Measurements from ENCODE around the gene SYK. TPM values are rescaled to one million over a fixed set of nuclear protein-coding genes. Genes with fewer than 3 reads are reported as not detected.

The SYK gene
- total and polyA plus RNA-seq, 2 of the 4 experiments (the other 2 are of a cell fraction), result not detected

GRCh38 chr9:90826326-90827020 lies 24.9 kb downstream of the SYK start:
- ATAC-seq (ENCODE audit: low read depth) (no peak), DNase-seq (no peak)
- H3K27me3 ChIP-seq (ENCODE audit: control insufficient read depth, insufficient read depth, low read length), result peaks cover 4% of the 10 kb centered on the region; the same call in 1 of the 2 replicates
- H3K79me1 ChIP-seq (ENCODE audit: low read depth in 1 of 2, low read length in 2 of 2), result no peaks in the 10 kb centered on the region
- in situ Hi-C loops (cut with MboI; ENCODE audit: low sequenced_read_pairs) (no loop called here), dilution Hi-C loops (cut with HindIII; ENCODE audit: low sequenced_read_pairs, unreplicated experiment) (no loop called here), intact Hi-C loops (cut with micrococcal nuclease) (no loop called here)
- H2BK20ac ChIP-seq (ENCODE audit: low read depth, low read length), result no peak overlapping the region
- ChIA-PET POLR2A (ENCODE audit: unreplicated experiment) (no interaction called here), CTCF (no interaction called here)
- no peak overlapping the region for H3K18ac ChIP-seq (ENCODE audit: low read depth, low read length)
- no peak for TF ChIP-seq MXI1 (IDR thresholded peaks at IDR 0.05; ENCODE audit: borderline replicate concordance, low read depth, low read length)
- TF ChIP-seq SMC3 (IDR thresholded peaks at IDR 0.05; ENCODE audit: low read depth, low read length), result no peak
- no peak for TF ChIP-seq POLR2A (IDR thresholded peaks at IDR 0.05; ENCODE audit: low read depth, low read length)
- no peak for TF ChIP-seq NFE2L2 (IDR thresholded peaks at IDR 0.05; ENCODE audit: low read depth, low read length)
- no peak for TF ChIP-seq CHD1 (IDR thresholded peaks at IDR 0.05; ENCODE audit: low read depth, low read length)
- no peak for TF ChIP-seq RFX5 (IDR thresholded peaks at IDR 0.05; ENCODE audit: low read depth, low read length)
- H3K4me1 ChIP-seq (ENCODE audit: control insufficient read depth, insufficient read depth, low read length), result no peaks in the 10 kb centered on the region
- H4K8ac ChIP-seq (ENCODE audit: low read depth in 2 of 2, low read length in 2 of 2), result no peak overlapping the region
- no peak overlapping the region for H3K9ac ChIP-seq (ENCODE audit: low read depth, low read length)
- H3K4me3 ChIP-seq (ENCODE audit: insufficient read depth, low read depth, low read length), result no peak overlapping the region
- H4K5ac ChIP-seq (ENCODE audit: low read depth, low read length), result no peak overlapping the region
- no peak overlapping the region for H2BK5ac ChIP-seq (ENCODE audit: low read depth, low read length, poor library complexity, severe bottlenecking)
- no peak overlapping the region for H2AFZ ChIP-seq (replicated peaks; ENCODE audit: low read length, poor library complexity)
- H3K4ac ChIP-seq (ENCODE audit: low read depth, low read length), result no peak overlapping the region
- no peak overlapping the region for H2BK15ac ChIP-seq (ENCODE audit: low read depth, low read length)
- no peak overlapping the region for H3K23ac ChIP-seq (ENCODE audit: low read depth, low read length)
- H2AK9ac ChIP-seq (replicated peaks; ENCODE audit: low read depth, low read length, poor library complexity), result no peak overlapping the region
- WGBS, 2 experiments (ENCODE audit: extremely low coverage in 2 of 2, insufficient read length in 1 of 2), result 69% methylated on average over 2 of the region's 5 CpGs; no CpG with 5 or more reads in 1 of the 2 experiments
- no peaks in the 10 kb centered on the region for H3K36me3 ChIP-seq (ENCODE audit: control insufficient read depth, insufficient read depth, low read length)
- H3K27ac ChIP-seq (ENCODE audit: insufficient read depth, low read length), result no peak overlapping the region
- no peak overlapping the region for H3K56ac ChIP-seq (ENCODE audit: extremely low read depth, insufficient read depth, low read length)
- no peaks in the 10 kb centered on the region for H3K9me3 ChIP-seq (ENCODE audit: control insufficient read depth, insufficient read depth, low read length)
- H3K9me1 ChIP-seq (ENCODE audit: insufficient read depth, low read length), result no peaks in the 10 kb centered on the region
- H3K4me2 ChIP-seq (ENCODE audit: low read depth, low read length), result no peak overlapping the region
- no peak overlapping the region for H3K14ac ChIP-seq (replicated peaks; ENCODE audit: low read depth, low read length)
- H2AK5ac ChIP-seq (ENCODE audit: low read depth, low read length), result no peak overlapping the region
- H4K20me1 ChIP-seq (ENCODE audit: insufficient read depth, low read length), result no peaks in the 10 kb centered on the region
- no TSS peak for BruUV-seq (replicated peaks)
- no peak overlapping the region for H4K91ac ChIP-seq (ENCODE audit: insufficient read depth, low read depth, low read length)
- H2BK120ac ChIP-seq (ENCODE audit: low read depth, low read length), result no peak overlapping the region
